WTC11 (cell line): ENCODE measurements around the gene CALY. TPM values are rescaled to one million over a fixed set of nuclear protein-coding genes. Genes with fewer than 3 reads are reported as not detected.

Experiments
- GTF2I ChIP-seq: fragments of 250-450 bp; sonication (Bioruptor Pico); conservative IDR thresholded peaks from 2 replicates; pipeline ENCODE4 v1.4.0; 2021; ENCODE audit warnings: mild to moderate bottlenecking
- MYBL2 ChIP-seq: sonication (generic); formaldehyde crosslinking; IDR thresholded peaks from 2 replicates; pipeline ENCODE4 v1.8.1; 2023; ENCODE audit warnings: mild to moderate bottlenecking, moderate library complexity, missing genetic modification reagents
- SMAD3 ChIP-seq: sonication (generic); formaldehyde crosslinking; IDR thresholded peaks from 2 replicates; pipeline ENCODE4 v1.8.0; 2022; ENCODE audit warnings: missing genetic modification reagents, mild to moderate bottlenecking, borderline replicate concordance
- TEAD1 ChIP-seq: sonication (generic); formaldehyde crosslinking; IDR thresholded peaks from 2 replicates; pipeline ENCODE4 v1.8.0; 2022; ENCODE audit warnings: mild to moderate bottlenecking, missing genetic modification reagents
- TP53 ChIP-seq: sonication (generic); formaldehyde crosslinking; IDR thresholded peaks from 2 replicates; pipeline ENCODE4 v1.8.1; 2023; ENCODE audit warnings: mild to moderate bottlenecking, missing genetic modification reagents
- ZBTB21 ChIP-seq: sonication (generic); formaldehyde crosslinking; IDR thresholded peaks from 2 replicates; pipeline ENCODE4 v1.8.1; 2023; ENCODE audit warnings: mild to moderate bottlenecking, missing genetic modification reagents, borderline replicate concordance
- ZNF232 ChIP-seq: sonication (generic); formaldehyde crosslinking; IDR thresholded peaks from 2 replicates; pipeline ENCODE4 v1.8.0; 2022; ENCODE audit warnings: mild to moderate bottlenecking, missing genetic modification reagents
- total RNA-seq: library from RNA; stranded (reverse); gene quantifications from 3 replicates; pipeline ENCODE4 v1.2.3, GENCODE V29; 2021
- TF ChIP-seq, protein P1 (sequence below): sonication (generic); formaldehyde crosslinking; IDR thresholded peaks from 2 replicates; pipeline ENCODE4 v1.8.0; 2023; ENCODE audit warnings: mild to moderate bottlenecking, missing genetic modification reagents
- TF ChIP-seq, protein P2 (sequence below): sonication (generic); formaldehyde crosslinking; IDR thresholded peaks from 2 replicates; pipeline ENCODE4 v1.8.0; 2022; ENCODE audit warnings: mild to moderate bottlenecking, missing genetic modification reagents
- TF ChIP-seq, protein P3 (sequence below): fragments of 250-450 bp; sonication (Bioruptor Pico); IDR thresholded peaks from 2 replicates; pipeline ENCODE4 v1.9.0; 2021; ENCODE audit warnings: mild to moderate bottlenecking, borderline replicate concordance
- TF ChIP-seq, protein P4 (sequence below): sonication (generic); formaldehyde crosslinking; IDR thresholded peaks from 2 replicates; pipeline ENCODE4 v1.8.1; 2022; ENCODE audit warnings: missing genetic modification reagents, borderline replicate concordance
- TF ChIP-seq, protein P5 (sequence below): sonication (generic); formaldehyde crosslinking; IDR thresholded peaks from 2 replicates; pipeline ENCODE4 v1.8.0; 2022; ENCODE audit warnings: missing genetic modification reagents
- TF ChIP-seq, protein P6 (sequence below): sonication (generic); formaldehyde crosslinking; IDR thresholded peaks from 2 replicates; pipeline ENCODE4 v1.8.1; 2022; ENCODE audit warnings: mild to moderate bottlenecking, missing genetic modification reagents, moderate library complexity, borderline replicate concordance
- TF ChIP-seq, protein P7 (sequence below): sonication (generic); formaldehyde crosslinking; IDR thresholded peaks from 2 replicates; pipeline ENCODE4 v1.8.1; 2023; ENCODE audit warnings: mild to moderate bottlenecking, missing genetic modification reagents, moderate library complexity
- TF ChIP-seq, protein P8 (sequence below): fragments of 250-450 bp; sonication (Bioruptor Pico); IDR thresholded peaks from 2 replicates; pipeline ENCODE4 v1.9.0; 2021; ENCODE audit warnings: mild to moderate bottlenecking

CALY gene
- total RNA-seq, 1 experiment from 2014 or later: 0.63 TPM

DNA sequence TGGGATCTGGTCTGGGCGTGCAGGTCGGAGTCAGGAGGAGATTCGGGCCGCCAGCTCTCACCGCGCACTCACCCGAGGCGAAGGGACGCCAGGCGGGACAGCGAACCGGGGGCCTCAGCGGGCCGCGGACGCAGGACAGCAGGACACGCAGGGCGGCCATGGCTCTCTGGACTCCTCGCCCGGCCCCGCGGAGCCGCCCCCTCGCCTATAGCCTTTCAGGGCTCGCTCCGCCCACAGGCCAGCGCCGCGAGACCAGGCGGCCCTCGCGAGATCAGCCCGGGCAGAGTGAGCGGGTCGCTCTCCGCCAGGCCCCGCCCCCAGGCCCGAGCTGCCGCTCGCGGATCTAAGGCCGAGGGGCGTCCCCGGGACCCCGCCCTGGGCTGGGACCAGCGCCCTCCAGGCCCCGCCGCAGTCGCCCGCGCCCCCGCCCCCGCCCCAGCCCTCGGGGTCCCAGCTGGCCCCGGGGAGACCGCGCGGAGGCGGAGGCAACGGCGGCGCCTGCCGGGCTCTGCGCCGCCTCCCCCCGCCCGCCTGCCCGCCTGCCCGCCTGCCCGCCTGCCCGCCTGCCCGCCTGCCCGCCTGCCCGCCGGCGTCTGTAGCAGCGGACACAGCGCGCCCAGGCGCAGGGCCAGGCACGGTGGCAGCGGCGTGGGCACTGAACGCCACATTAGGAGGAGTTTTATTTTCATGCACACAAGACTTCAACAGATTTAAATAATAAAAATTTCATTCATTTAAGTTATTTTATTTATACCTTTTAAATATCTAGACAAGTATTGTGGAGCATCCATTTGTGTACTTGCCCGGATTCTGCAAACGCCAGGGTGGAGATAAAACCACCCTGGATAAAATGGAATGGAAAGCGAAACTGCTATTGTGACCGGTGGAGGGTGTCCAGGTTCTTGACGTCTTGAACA lies 36.7 kb upstream of the CALY start, which contains the start of gene ECHS1 (continued):
- TF ChIP-seq, protein P1, sequence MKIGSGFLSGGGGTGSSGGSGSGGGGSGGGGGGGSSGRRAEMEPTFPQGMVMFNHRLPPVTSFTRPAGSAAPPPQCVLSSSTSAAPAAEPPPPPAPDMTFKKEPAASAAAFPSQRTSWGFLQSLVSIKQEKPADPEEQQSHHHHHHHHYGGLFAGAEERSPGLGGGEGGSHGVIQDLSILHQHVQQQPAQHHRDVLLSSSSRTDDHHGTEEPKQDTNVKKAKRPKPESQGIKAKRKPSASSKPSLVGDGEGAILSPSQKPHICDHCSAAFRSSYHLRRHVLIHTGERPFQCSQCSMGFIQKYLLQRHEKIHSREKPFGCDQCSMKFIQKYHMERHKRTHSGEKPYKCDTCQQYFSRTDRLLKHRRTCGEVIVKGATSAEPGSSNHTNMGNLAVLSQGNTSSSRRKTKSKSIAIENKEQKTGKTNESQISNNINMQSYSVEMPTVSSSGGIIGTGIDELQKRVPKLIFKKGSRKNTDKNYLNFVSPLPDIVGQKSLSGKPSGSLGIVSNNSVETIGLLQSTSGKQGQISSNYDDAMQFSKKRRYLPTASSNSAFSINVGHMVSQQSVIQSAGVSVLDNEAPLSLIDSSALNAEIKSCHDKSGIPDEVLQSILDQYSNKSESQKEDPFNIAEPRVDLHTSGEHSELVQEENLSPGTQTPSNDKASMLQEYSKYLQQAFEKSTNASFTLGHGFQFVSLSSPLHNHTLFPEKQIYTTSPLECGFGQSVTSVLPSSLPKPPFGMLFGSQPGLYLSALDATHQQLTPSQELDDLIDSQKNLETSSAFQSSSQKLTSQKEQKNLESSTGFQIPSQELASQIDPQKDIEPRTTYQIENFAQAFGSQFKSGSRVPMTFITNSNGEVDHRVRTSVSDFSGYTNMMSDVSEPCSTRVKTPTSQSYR (CRISPR knock-in tag): no peak
- TF ChIP-seq TEAD1 (no peak), SMAD3 (CRISPR knock-in tag) (no peak), ZNF232 (no peak), TP53 (CRISPR knock-in tag) (no peak), GTF2I (no peak), MYBL2 (CRISPR knock-in tag) (no peak), ZBTB21 (CRISPR knock-in tag) (no peak)
- TF ChIP-seq, protein P2, sequence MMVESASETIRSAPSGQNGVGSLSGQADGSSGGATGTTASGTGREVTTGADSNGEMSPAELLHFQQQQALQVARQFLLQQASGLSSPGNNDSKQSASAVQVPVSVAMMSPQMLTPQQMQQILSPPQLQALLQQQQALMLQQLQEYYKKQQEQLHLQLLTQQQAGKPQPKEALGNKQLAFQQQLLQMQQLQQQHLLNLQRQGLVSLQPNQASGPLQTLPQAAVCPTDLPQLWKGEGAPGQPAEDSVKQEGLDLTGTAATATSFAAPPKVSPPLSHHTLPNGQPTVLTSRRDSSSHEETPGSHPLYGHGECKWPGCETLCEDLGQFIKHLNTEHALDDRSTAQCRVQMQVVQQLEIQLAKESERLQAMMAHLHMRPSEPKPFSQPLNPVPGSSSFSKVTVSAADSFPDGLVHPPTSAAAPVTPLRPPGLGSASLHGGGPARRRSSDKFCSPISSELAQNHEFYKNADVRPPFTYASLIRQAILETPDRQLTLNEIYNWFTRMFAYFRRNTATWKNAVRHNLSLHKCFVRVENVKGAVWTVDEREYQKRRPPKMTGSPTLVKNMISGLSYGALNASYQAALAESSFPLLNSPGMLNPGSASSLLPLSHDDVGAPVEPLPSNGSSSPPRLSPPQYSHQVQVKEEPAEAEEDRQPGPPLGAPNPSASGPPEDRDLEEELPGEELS: peak; percentile 59; the same call in 1 of the 2 replicates
- TF ChIP-seq, protein P3, sequence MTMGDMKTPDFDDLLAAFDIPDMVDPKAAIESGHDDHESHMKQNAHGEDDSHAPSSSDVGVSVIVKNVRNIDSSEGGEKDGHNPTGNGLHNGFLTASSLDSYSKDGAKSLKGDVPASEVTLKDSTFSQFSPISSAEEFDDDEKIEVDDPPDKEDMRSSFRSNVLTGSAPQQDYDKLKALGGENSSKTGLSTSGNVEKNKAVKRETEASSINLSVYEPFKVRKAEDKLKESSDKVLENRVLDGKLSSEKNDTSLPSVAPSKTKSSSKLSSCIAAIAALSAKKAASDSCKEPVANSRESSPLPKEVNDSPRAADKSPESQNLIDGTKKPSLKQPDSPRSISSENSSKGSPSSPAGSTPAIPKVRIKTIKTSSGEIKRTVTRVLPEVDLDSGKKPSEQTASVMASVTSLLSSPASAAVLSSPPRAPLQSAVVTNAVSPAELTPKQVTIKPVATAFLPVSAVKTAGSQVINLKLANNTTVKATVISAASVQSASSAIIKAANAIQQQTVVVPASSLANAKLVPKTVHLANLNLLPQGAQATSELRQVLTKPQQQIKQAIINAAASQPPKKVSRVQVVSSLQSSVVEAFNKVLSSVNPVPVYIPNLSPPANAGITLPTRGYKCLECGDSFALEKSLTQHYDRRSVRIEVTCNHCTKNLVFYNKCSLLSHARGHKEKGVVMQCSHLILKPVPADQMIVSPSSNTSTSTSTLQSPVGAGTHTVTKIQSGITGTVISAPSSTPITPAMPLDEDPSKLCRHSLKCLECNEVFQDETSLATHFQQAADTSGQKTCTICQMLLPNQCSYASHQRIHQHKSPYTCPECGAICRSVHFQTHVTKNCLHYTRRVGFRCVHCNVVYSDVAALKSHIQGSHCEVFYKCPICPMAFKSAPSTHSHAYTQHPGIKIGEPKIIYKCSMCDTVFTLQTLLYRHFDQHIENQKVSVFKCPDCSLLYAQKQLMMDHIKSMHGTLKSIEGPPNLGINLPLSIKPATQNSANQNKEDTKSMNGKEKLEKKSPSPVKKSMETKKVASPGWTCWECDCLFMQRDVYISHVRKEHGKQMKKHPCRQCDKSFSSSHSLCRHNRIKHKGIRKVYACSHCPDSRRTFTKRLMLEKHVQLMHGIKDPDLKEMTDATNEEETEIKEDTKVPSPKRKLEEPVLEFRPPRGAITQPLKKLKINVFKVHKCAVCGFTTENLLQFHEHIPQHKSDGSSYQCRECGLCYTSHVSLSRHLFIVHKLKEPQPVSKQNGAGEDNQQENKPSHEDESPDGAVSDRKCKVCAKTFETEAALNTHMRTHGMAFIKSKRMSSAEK (CRISPR knock-in tag): no peak
- TF ChIP-seq, protein P4, sequence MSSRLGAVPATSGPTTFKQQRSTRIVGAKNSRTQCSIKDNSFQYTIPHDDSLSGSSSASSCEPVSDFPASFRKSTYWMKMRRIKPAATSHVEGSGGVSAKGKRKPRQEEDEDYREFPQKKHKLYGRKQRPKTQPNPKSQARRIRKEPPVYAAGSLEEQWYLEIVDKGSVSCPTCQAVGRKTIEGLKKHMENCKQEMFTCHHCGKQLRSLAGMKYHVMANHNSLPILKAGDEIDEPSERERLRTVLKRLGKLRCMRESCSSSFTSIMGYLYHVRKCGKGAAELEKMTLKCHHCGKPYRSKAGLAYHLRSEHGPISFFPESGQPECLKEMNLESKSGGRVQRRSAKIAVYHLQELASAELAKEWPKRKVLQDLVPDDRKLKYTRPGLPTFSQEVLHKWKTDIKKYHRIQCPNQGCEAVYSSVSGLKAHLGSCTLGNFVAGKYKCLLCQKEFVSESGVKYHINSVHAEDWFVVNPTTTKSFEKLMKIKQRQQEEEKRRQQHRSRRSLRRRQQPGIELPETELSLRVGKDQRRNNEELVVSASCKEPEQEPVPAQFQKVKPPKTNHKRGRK (CRISPR knock-in tag): no peak
- TF ChIP-seq, protein P5, sequence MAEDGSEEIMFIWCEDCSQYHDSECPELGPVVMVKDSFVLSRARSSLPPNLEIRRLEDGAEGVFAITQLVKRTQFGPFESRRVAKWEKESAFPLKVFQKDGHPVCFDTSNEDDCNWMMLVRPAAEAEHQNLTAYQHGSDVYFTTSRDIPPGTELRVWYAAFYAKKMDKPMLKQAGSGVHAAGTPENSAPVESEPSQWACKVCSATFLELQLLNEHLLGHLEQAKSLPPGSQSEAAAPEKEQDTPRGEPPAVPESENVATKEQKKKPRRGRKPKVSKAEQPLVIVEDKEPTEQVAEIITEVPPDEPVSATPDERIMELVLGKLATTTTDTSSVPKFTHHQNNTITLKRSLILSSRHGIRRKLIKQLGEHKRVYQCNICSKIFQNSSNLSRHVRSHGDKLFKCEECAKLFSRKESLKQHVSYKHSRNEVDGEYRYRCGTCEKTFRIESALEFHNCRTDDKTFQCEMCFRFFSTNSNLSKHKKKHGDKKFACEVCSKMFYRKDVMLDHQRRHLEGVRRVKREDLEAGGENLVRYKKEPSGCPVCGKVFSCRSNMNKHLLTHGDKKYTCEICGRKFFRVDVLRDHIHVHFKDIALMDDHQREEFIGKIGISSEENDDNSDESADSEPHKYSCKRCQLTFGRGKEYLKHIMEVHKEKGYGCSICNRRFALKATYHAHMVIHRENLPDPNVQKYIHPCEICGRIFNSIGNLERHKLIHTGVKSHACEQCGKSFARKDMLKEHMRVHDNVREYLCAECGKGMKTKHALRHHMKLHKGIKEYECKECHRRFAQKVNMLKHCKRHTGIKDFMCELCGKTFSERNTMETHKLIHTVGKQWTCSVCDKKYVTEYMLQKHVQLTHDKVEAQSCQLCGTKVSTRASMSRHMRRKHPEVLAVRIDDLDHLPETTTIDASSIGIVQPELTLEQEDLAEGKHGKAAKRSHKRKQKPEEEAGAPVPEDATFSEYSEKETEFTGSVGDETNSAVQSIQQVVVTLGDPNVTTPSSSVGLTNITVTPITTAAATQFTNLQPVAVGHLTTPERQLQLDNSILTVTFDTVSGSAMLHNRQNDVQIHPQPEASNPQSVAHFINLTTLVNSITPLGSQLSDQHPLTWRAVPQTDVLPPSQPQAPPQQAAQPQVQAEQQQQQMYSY (CRISPR knock-in tag): no peak
- TF ChIP-seq, protein P6, sequence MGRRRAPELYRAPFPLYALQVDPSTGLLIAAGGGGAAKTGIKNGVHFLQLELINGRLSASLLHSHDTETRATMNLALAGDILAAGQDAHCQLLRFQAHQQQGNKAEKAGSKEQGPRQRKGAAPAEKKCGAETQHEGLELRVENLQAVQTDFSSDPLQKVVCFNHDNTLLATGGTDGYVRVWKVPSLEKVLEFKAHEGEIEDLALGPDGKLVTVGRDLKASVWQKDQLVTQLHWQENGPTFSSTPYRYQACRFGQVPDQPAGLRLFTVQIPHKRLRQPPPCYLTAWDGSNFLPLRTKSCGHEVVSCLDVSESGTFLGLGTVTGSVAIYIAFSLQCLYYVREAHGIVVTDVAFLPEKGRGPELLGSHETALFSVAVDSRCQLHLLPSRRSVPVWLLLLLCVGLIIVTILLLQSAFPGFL (CRISPR knock-in tag): no peak
- TF ChIP-seq, protein P7, sequence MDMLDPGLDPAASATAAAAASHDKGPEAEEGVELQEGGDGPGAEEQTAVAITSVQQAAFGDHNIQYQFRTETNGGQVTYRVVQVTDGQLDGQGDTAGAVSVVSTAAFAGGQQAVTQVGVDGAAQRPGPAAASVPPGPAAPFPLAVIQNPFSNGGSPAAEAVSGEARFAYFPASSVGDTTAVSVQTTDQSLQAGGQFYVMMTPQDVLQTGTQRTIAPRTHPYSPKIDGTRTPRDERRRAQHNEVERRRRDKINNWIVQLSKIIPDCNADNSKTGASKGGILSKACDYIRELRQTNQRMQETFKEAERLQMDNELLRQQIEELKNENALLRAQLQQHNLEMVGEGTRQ: peak; percentile 6; the same call in 1 of the 2 replicates
- TF ChIP-seq, protein P8, sequence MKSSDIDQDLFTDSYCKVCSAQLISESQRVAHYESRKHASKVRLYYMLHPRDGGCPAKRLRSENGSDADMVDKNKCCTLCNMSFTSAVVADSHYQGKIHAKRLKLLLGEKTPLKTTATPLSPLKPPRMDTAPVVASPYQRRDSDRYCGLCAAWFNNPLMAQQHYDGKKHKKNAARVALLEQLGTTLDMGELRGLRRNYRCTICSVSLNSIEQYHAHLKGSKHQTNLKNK (CRISPR knock-in tag): no peak
